Frontal cortex (tissue), 4 donors: Measurements from ENCODE around the gene PTPRD. TPM values are rescaled to one million over a fixed set of nuclear protein-coding genes. Genes with fewer than 3 reads are reported as not detected.
"Not testable (repeated sequence)": the region's sequence is repeated elsewhere in the genome, so short reads cannot be mapped to it uniquely, and the experiment has no call there.

Experiments
- DNase-seq, 2 donors: peaks; one replicate each; pipeline ENCODE4 v3.0.0; 2012; ENCODE audit warnings: low spot score in 2 of 2
- FAIRE-seq: peaks from 2 replicates; lab custom pipeline; 2012; peaks lifted over from hg19 to GRCh38; lab: Jason Lieb, UNC
- total RNA-seq: library from RNA; depleted of rRNA; stranded (reverse); fragments of >200 nt; gene quantifications from one replicate; pipeline ENCODE4 v1.2.3, GENCODE V29; 2014
- donor health status: control.
- donor health status: control.
- donor health status: control.

The PTPRD gene
- total RNA-seq, 1 donor from 2014 or later = 191 TPM

- DNase-seq (no peak), FAIRE-seq (no peak)
Observed at GRCh38 chr9:8709731-8710130, 1903.1 kb downstream of the PTPRD start.

- DNase-seq (no peak), FAIRE-seq (no peak)
Observed at GRCh38 chr9:8708728-8709127, 1904.1 kb downstream of the PTPRD start.

DNA sequence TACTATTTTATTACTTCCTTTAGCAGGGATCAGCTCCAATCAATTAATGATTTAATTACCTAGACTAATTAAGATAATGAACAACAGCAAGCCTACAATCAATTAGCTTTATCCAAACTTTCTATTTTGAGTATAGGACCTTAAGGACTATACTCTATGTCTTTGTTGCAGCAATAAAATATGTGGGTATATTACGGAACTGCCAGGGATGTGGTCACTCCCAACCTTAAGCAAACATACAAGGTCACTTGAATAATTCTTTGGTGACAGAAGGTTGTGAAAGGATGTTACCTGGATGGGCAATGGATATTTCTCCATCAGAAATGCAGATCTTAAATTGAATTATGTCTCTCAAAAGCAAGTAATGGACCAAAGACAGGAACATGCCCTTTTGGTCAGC lies 1905.8 kb downstream of the PTPRD start:
- FAIRE-seq (no peak), DNase-seq (no peak)

- no peak for DNase-seq
- no peak for FAIRE-seq
Observed at GRCh38 chr9:8706531-8706930, 1906.3 kb downstream of the PTPRD start.

GRCh38 chr9:8705861-8706260 lies 1906.9 kb downstream of the PTPRD start:
- DNase-seq (no peak), FAIRE-seq (no peak)

GRCh38 chr9:8703904-8704303 lies 1908.9 kb downstream of the PTPRD start:
- DNase-seq (no peak), FAIRE-seq (no peak)

GRCh38 chr9:8701904-8702303 lies 1910.9 kb downstream of the PTPRD start:
- FAIRE-seq (no peak), DNase-seq (no peak)

GRCh38 chr9:8697565-8697964 lies 1915.2 kb downstream of the PTPRD start:
- FAIRE-seq, DNase-seq: not testable (repeated sequence)

- FAIRE-seq (no peak), DNase-seq (no peak)
Observed at GRCh38 chr9:8696516-8696915, 1916.3 kb downstream of the PTPRD start.

DNA sequence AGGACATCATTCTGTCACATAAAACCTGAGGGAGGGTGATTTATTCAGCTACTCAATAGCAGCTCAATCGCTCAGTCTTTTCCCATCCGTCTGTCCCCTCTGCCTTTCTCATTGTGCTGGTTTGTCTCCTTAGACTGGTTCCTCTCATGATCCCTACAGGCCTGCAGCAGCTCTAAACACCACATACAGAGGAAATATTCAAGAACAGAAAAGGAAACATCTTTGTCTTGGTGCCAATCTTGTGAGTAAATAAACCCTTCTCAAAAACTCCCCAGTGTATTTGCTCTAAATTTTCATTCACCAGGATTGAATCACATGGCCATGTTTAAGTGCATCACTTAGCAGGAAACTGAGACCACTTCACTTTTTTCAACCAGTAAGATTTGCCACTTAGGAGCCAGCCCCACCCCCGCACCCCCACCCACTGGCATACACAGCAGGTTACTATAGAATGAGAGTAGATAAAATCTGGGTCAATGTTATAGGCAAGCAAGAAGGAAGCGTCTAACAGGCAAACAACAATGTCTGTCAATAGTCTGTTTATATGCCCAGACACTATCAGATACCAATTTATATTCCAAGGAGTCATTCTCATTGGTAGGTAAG lies 1917.7 kb downstream of the PTPRD start:
- DNase-seq (no peak), FAIRE-seq (no peak)

DNA sequence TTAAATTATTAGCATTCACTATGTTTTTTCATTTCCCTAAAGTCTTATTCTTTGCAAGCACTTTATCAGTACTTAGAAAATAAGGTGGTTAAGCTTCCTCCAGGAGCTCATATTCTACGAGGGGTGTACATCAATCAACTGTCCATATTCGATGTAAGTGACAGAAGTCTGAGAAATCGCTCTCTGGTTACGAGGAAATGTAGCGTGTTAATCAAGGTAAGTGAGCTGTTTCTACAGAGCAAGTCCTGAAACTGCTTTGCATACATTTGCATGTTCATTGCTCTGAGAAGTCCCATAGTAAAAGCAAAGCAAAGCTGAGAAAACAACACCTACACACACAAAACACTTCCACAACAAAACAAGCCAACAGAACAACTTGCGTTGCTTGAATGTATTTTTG lies 1919.3 kb downstream of the PTPRD start:
- no peak for DNase-seq
- FAIRE-seq = no peak

DNA sequence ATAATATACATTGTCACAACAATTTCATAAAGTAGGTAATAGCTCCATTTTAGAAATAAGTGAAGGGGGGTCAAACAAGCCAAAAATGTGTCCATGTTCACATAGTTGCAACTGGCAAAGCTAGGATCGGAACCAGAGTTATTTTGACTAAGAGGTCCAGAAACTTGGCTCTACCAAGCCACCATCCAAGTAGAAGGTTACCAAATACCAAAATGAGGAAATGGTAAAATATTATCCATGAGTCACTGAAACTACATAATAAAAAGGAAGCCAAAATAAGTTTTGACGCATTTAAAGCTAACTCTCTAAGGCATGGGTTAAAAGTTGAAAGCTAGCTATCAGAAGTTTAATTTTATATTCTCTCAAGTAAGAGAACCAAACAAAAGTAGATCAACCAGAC lies 1926.3 kb downstream of the PTPRD start:
- DNase-seq (no peak), FAIRE-seq (no peak)

DNA sequence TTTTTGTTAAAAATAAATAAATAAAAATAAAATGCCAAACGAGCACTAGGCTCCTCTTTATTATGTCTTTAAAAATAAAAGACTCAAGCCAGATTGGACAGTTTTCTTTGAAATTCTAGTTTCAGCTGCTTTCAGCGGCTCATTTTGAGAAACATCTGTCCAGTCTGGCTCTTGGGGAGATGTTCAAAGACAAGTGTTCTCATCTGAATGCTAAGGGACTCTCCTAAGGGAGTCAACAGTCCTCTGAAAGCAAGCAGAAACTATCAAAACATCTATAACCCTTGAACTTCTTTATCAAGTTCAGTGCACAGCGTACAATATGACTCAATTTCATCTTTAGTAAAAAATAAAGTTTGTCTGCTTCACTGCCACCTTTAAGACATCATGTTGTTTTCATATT lies 1927.0 kb downstream of the PTPRD start:
- FAIRE-seq (no peak), DNase-seq (no peak)

DNA sequence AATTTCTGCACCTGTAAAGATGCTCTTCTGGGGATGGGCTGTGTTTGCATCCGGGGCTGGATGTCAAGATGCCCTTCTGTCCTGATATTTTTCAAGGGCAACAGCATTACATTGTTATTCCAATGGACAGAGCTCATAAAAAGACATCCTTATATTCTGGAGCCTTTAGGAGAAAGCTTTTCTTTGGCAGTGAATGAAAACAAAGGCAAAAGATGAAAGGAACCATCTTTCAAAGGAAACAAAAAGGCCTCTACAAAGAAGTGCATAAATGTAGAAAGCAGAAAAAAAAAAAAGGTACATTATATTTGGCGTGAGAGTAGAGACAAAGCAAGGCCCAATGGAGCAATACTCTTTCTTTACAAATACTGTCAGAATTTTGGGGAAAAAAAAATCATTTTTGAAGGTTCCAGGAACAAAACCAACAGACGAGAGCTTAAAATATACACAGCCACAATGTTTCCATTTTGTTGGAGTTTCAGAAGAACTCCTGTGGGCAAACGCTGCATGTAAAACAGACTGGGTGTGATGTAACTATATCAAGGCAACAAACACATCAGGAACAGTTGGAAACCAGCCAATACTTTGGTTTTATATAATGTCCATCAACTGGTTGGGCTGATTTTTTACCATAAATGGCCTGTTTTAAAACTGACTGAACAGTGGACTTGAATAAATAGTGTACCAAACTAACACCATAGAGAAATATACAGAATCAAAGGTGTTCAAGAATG lies 1927.7 kb downstream of the PTPRD start:
- no peak for FAIRE-seq
- DNase-seq = no peak

DNA sequence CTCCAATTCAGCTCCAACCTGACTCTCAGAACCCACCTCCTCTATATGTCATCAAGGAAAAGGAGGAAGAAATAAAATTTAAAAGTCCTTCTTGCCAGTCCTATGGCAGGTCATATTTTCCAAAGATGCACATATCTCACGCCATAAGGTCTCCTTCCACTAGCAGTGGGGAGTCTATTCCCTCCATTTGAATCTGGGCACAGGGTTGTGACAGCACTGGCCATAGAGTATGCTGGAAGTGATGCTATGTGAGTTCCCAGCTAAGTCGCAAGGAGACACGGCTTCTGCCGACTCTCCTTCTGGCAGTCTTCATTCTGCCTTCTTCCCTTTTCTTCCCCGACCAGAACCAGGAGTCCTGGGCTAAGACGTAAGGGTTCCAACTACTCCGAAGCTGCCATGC lies 1929.3 kb downstream of the PTPRD start:
- DNase-seq = no peak

GRCh38 chr9:8680658-8681057 lies 1932.1 kb downstream of the PTPRD start:
- FAIRE-seq (no peak), DNase-seq (no peak)

More for the DNA sequence above, 1929.3 kb downstream of the PTPRD start:
- no peak for FAIRE-seq

GRCh38 chr9:8680157-8680556 lies 1932.6 kb downstream of the PTPRD start:
- FAIRE-seq (no peak), DNase-seq (no peak)

GRCh38 chr9:8679371-8679822 lies 1933.4 kb downstream of the PTPRD start:
- DNase-seq (peak in 1 of 2 donors; percentile 8), FAIRE-seq (no peak)

- FAIRE-seq = no peak
- DNase-seq = no peak
Observed at GRCh38 chr9:8677741-8678140, 1935.1 kb downstream of the PTPRD start.

- DNase-seq = no peak
- FAIRE-seq = no peak
Observed at GRCh38 chr9:8674536-8674935, 1938.3 kb downstream of the PTPRD start.

GRCh38 chr9:8673830-8674229 lies 1939.0 kb downstream of the PTPRD start:
- DNase-seq = no peak
- no peak for FAIRE-seq

DNA sequence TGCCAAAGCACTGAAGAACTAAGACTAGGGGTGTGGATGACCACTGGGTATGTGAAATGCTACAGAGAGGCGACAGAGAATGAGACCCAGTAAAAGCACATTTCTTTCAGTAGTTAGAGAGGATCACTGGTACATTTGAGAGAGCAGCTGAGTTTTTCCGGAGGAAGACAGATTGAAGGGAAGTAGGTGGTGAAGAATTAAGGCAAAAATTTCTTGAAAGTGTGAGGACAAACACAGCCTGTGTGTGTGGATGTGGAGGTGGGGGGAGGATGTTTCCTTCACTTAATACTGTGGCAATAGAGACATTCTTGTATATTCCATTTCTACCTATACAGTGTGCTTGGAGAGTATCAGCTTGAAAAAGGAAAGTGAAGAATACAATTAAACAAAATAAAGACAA lies 1942.1 kb downstream of the PTPRD start:
- FAIRE-seq (no peak), DNase-seq (no peak)
